Gastroesophageal sphincter (tissue), 4 donors: Measurements from ENCODE around the gene CD82. TPM values are rescaled to one million over a fixed set of nuclear protein-coding genes. Genes with fewer than 3 reads are reported as not detected.

ENCODE experiments used
- ATAC-seq: fragments of 150-250 bp; one replicate; pipeline ENCODE4 v1.9.1; 2016; ENCODE audit warnings: mild to moderate bottlenecking, moderate library complexity
- H3K27ac ChIP-seq, 4 donors: fragments of 200-600 bp; sonication (generic) in 3 of 4; 1 replicate in 3 of 4; 2 replicates in 1 of 4; pipeline ENCODE4 v1.5.1; 2016 to 2019
- H3K27me3 ChIP-seq: fragments of 200-600 bp; sonication (generic); one replicate; pipeline ENCODE4 v1.5.1; 2019
- H3K36me3 ChIP-seq, 2 donors: fragments of 200-600 bp; sonication (generic); one replicate each; pipeline ENCODE4 v1.5.1; 2019; ENCODE audit warnings: control low read depth in 1 of 2
- H3K4me1 ChIP-seq, 3 donors: fragments of 200-600 bp; sonication (generic); 1 replicate in 2 of 3; 2 replicates in 1 of 3; pipeline ENCODE4 v1.5.1; 2016 to 2019; ENCODE audit warnings: control low read depth in 2 of 3
- H3K4me3 ChIP-seq, 2 donors: fragments of 200-600 bp; sonication (generic); one replicate each; pipeline ENCODE4 v1.5.1; 2019; ENCODE audit warnings: mild to moderate bottlenecking in 1 of 2, moderate library complexity in 1 of 2
- H3K9me3 ChIP-seq, 3 donors: fragments of 200-600 bp; sonication (generic); one replicate each; pipeline ENCODE4 v1.5.1; 2017 to 2019; ENCODE audit warnings: control low read depth in 2 of 3
- CTCF ChIP-seq, 4 experiments: fragments of 200-600 bp in 2 of 4; fragments of 450-650 bp in 2 of 4; sonication (generic) in 1 of 4; IDR thresholded peaks; one replicate each; pipeline ENCODE4 v1.5.1; 2017 to 2019; ENCODE audit warnings: antibody characterized with exemption in 4 of 4, mild to moderate bottlenecking in 2 of 4, moderate library complexity in 2 of 4
- EP300 ChIP-seq: sonication (generic); formaldehyde crosslinking; IDR thresholded peaks from one replicate; pipeline ENCODE4 v1.6.1; 2017; ENCODE audit warnings: antibody characterized with exemption, mild to moderate bottlenecking
- POLR2A ChIP-seq, 2 donors: fragments of 450-650 bp; IDR thresholded peaks; one replicate each; pipeline ENCODE4 v1.6.1; 2017; ENCODE audit warnings: antibody characterized with exemption in 2 of 2, mild to moderate bottlenecking in 2 of 2, moderate library complexity in 1 of 2
- POLR2AphosphoS5 ChIP-seq: sonication (generic); formaldehyde crosslinking; IDR thresholded peaks from one replicate; pipeline ENCODE4 v1.6.1; 2017; ENCODE audit warnings: antibody characterized with exemption
- WGBS, 2 donors: methylation state at CpG; one replicate each; pipeline ENCODE4 v1.1.5; 2018; ENCODE audit warnings: low coverage in 1 of 2; 5-methylcytosine and 5-hydroxymethylcytosine counted together
- total RNA-seq, 4 donors: library from RNA; depleted of rRNA; stranded (reverse); fragments of >200 nt; gene quantifications; one replicate each; pipeline ENCODE4 v1.1.0, GENCODE V29; 2016

CD82 gene
- total RNA-seq, 4 donors from 2014 or later: 12.7 to 24.0 (median 19.1) TPM

GRCh38 chr11:44622190-44622650 is 56.8 kb downstream of the CD82 start:
- H3K27ac ChIP-seq: no peak overlapping the region
- peaks cover 0 to 41% (median 5%) of the 10 kb centered on the region in 3 donors for H3K4me1 ChIP-seq
- WGBS, 2 donors: 93% methylated on average over 2 to 3 of the region's 4 CpGs
- H3K4me3 ChIP-seq: no peak overlapping the region
- TF ChIP-seq POLR2A (IDR thresholded peaks at IDR 0.05): no peak
- TF ChIP-seq CTCF (IDR thresholded peaks at IDR 0.05): no peak
- no peak for TF ChIP-seq POLR2AphosphoS5
- no peak for TF ChIP-seq EP300
- H3K9me3 ChIP-seq: no peaks in the 10 kb centered on the region
- H3K27me3 ChIP-seq: no peaks in the 10 kb centered on the region
- ATAC-seq: no peak
- H3K36me3 ChIP-seq: peaks cover 0 to 16% of the 10 kb centered on the region in 2 donors

- Histone ChIP-seq H3K27me3 (no peaks in the 10 kb centered on the region), H3K9me3 (no peaks in the 10 kb centered on the region), H3K4me1 (peaks cover 0 to 46% (median 10%) of the 10 kb centered on the region in 3 donors), H3K36me3 (peaks cover 0 to 15% of the 10 kb centered on the region in 2 donors), H3K4me3 (no peak overlapping the region), H3K27ac (no peak overlapping the region)
- TF ChIP-seq CTCF (IDR thresholded peaks at IDR 0.05) (no peak), EP300 (no peak), POLR2A (IDR thresholded peaks at IDR 0.05) (no peak), POLR2AphosphoS5 (no peak)
- no peak for ATAC-seq
- whole genome bisulfite sequencing, 2 donors: 90 to 94% methylated on average over 2 to 3 of the region's 11 CpGs
Measured at GRCh38 chr11:44622721-44623258, 57.3 kb downstream of the CD82 start.

- Histone ChIP-seq H3K36me3 (peaks cover 0 to 10% of the 10 kb centered on the region in 2 donors), H3K9me3 (no peaks in the 10 kb centered on the region), H3K27ac (no peak overlapping the region), H3K4me1 (peaks cover 0 to 52% (median 16%) of the 10 kb centered on the region in 3 donors), H3K27me3 (no peaks in the 10 kb centered on the region), H3K4me3 (no peak overlapping the region)
- TF ChIP-seq CTCF (IDR thresholded peaks at IDR 0.05): no peak
- TF ChIP-seq POLR2A (IDR thresholded peaks at IDR 0.05): no peak
- TF ChIP-seq EP300: no peak
- TF ChIP-seq POLR2AphosphoS5: no peak
- WGBS, 2 donors: 80 to 100% methylated on average over 2 to 4 of the region's 10 CpGs
- no peak for ATAC-seq
Measured at GRCh38 chr11:44623341-44623730, 57.9 kb downstream of the CD82 start.

- peaks cover 0 to 4% of the 10 kb centered on the region in 2 donors for H3K36me3 ChIP-seq
- H3K27me3 ChIP-seq: no peaks in the 10 kb centered on the region
- no peak for ATAC-seq
- 100% methylated on average over 1 of the region's 8 CpGs; no CpG with 5 or more reads in 1 of the 2 donors for WGBS, 2 donors
- TF ChIP-seq EP300 (no peak), POLR2AphosphoS5 (no peak), POLR2A (IDR thresholded peaks at IDR 0.05) (no peak), CTCF (IDR thresholded peaks at IDR 0.05) (no peak)
- H3K4me3 ChIP-seq: no peak overlapping the region
- no peak overlapping the region for H3K27ac ChIP-seq
- no peaks in the 10 kb centered on the region for H3K9me3 ChIP-seq
- H3K4me1 ChIP-seq: peaks cover 0 to 58% (median 17%) of the 10 kb centered on the region in 3 donors
Measured at GRCh38 chr11:44623731-44624491, 58.4 kb downstream of the CD82 start.
